ENCODE data around the gene MUS81. TPM values are rescaled to one million over a fixed set of nuclear protein-coding genes. Genes with fewer than 3 reads are reported as not detected.

MUS81 gene
- total and polyA plus RNA-seq, 9 of the 15 experiments (the other 6 are each of a cell fraction or from before 2014, with no cell fraction given), result 13.4 to 118 (median 53.7) TPM

DNA sequence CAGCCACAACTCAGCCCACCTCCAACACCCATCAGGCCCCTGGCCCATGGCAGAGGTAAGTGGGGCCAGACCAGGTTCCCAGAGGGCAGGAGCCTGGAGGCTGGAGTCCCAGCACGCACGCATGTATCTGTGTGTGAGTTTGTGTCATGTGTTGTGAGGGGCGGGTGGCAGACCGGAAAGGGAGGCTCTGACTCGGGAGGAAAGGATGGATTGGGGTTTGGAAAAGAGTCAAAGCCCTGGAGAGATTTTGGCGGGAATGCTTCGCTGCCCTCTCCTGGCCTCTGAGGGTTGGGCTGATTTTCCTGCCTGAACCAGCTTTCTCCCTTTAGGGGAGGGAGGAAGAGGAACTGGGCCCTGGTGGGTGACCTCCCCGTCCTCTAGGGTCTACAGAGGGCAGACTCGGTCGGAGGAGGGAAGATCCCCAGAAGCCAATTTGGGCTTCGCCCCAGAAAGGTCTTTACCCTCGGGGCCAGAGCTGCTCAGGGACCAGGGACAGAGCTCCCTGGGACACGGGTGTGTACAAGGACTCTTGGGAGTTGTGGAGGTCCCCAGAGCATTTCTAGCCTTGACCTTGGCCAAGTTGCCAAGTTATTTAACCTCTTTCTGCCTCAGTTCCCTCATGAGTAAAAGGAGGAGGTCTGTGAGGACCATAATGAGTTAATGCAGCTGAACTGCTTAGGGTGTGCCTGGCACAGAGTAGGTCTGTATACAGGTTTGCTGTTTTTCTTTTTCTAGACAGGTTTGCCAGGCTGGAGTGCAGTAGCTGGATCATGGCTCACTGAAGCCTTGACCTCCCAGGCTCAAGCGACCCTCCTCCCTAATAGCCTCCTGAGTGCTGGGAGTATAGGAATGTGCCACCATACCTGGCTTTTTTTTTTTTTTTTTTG is 51.7 kb downstream of the MUS81 start:
- no peaks in the 10 kb centered on the region for H3K9me3 ChIP-seq (replicated peaks; ENCODE audit: control insufficient read depth, insufficient read depth, low read depth, low read length)
- H4K20me1 ChIP-seq (replicated peaks; ENCODE audit: control insufficient read depth, insufficient read depth, low read length), result no peaks in the 10 kb centered on the region
- peak overlapping the region; percentile 54; the same call in 2 of the 3 replicates for H3K27ac ChIP-seq (ENCODE audit: extremely low read depth, low read depth, low read length)
- no peak overlapping the region for H3K4me3 ChIP-seq
- peak overlapping the region; percentile 83 for H2AFZ ChIP-seq (ENCODE audit: low read depth, low read length)
- H3K4me2 ChIP-seq (ENCODE audit: insufficient read depth, low read length), result 0 out of 2 replicates have a peak overlapping the region, but pooled peaks have one; percentile 9
- no TSS peak for BruUV-seq (replicated peaks)
- ATAC-seq (peak; percentile 63), FAIRE-seq (no peak), DNase-seq (ENCODE audit: extremely low read depth in 1 of 4, low spot score in 3 of 4) (peak; percentile 33 to 77 (median 48))
- H3K79me2 ChIP-seq (ENCODE audit: control insufficient read depth, insufficient read depth, low read length), result 0 out of 3 replicates have a peak, but pooled peaks cover 2% of the 10 kb centered on the region
- ChIA-PET POLR2A (interaction anchor here (0.6 to 6.0 kb wide), 9 partner anchors 9 to 339 kb away, joined by 3 to 73 read pairs (median 3); partner anchors contain the start of genes CCDC85B, FOSL1 and MUS81), CTCF (ENCODE audit: low intra/inter-chr PET ratio) (interaction anchor here (0.8 to 1.2 kb wide), 3 partner anchors 23 to 28 kb away, joined by 3 to 5 read pairs (median 3); no protein-coding TSS in a partner anchor)
- H3K27me3 ChIP-seq (ENCODE audit: control insufficient read depth in 2 of 2, insufficient read depth in 2 of 2, low read length in 2 of 2), result no peaks in the 10 kb centered on the region
- peaks cover 41 to 42% of the 10 kb centered on the region in 2 experiments for H3K4me1 ChIP-seq (replicated peaks in 1 of 2; ENCODE audit: control insufficient read depth in 2 of 2, insufficient read depth in 2 of 2, low read length in 2 of 2)
- H3K9ac ChIP-seq (ENCODE audit: insufficient read depth in 1 of 2, low read depth in 2 of 2, low read length in 2 of 2), result peak overlapping the region; percentile 61 to 78
- WGBS (ENCODE audit: insufficient coverage, low coverage, missing lambda C conversion rate), result 15% methylated on average over 13 of the region's 14 CpGs
- intact Hi-C loops (cut with micrococcal nuclease), result loop anchor here (2.0 kb wide), 1 partner anchor 23 kb away; the partner anchor contains the start of gene FIBP
- H3K36me3 ChIP-seq (ENCODE audit: control insufficient read depth, insufficient read depth, low read length), result peaks cover 2% of the 10 kb centered on the region; the same call in 1 of the 3 replicates
- in situ Hi-C loops (cut with MboI), result no loop called here
- no peaks in the 10 kb centered on the region for H3K9me1 ChIP-seq (ENCODE audit: control insufficient read depth, insufficient read depth, low read length)
- TF ChIP-seq, protein P1, sequence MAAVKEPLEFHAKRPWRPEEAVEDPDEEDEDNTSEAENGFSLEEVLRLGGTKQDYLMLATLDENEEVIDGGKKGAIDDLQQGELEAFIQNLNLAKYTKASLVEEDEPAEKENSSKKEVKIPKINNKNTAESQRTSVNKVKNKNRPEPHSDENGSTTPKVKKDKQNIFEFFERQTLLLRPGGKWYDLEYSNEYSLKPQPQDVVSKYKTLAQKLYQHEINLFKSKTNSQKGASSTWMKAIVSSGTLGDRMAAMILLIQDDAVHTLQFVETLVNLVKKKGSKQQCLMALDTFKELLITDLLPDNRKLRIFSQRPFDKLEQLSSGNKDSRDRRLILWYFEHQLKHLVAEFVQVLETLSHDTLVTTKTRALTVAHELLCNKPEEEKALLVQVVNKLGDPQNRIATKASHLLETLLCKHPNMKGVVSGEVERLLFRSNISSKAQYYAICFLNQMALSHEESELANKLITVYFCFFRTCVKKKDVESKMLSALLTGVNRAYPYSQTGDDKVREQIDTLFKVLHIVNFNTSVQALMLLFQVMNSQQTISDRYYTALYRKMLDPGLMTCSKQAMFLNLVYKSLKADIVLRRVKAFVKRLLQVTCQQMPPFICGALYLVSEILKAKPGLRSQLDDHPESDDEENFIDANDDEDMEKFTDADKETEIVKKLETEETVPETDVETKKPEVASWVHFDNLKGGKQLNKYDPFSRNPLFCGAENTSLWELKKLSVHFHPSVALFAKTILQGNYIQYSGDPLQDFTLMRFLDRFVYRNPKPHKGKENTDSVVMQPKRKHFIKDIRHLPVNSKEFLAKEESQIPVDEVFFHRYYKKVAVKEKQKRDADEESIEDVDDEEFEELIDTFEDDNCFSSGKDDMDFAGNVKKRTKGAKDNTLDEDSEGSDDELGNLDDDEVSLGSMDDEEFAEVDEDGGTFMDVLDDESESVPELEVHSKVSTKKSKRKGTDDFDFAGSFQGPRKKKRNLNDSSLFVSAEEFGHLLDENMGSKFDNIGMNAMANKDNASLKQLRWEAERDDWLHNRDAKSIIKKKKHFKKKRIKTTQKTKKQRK (IDR thresholded peaks at IDR 0.05; ENCODE audit: borderline replicate concordance, low read depth, low read length), result no peak
- TF ChIP-seq BRCA1 (IDR thresholded peaks at IDR 0.05) (no peak), BRCA1 (CRISPR knock-in tag; IDR thresholded peaks at IDR 0.05) (no peak), PYGO2 (tag; IDR thresholded peaks at IDR 0.05) (no peak), C11orf30 (IDR thresholded peaks at IDR 0.05; ENCODE audit: low read depth) (no peak), TRIM24 (IDR thresholded peaks at IDR 0.05) (no peak), EHMT2 (IDR thresholded peaks at IDR 0.05) (no peak), POLR2B (IDR thresholded peaks at IDR 0.05; ENCODE audit: low read depth, partially characterized antibody) (no peak), SRSF3 (IDR thresholded peaks at IDR 0.05; ENCODE audit: insufficient read depth, low read length) (no peak)
